ENCODE results near the gene FKBP2. TPM values are rescaled to one million over a fixed set of nuclear protein-coding genes. Genes with fewer than 3 reads are reported as not detected.

The FKBP2 gene
- total and polyA plus RNA-seq, 2 of the 13 experiments (the other 11 are each of a cell fraction or from before 2014, with no cell fraction given): 30.1 to 53.3 TPM

GRCh38 chr11:64284962-64285884 is 44.3 kb downstream of the FKBP2 start, which contains the start of gene GPR137 (continued):
- no peak for TF ChIP-seq ZNF597 (CRISPR knock-in tag; IDR thresholded peaks at IDR 0.05)
- no peak for TF ChIP-seq MYNN (CRISPR knock-in tag; IDR thresholded peaks at IDR 0.05; ENCODE audit: low read depth)
- no peak for TF ChIP-seq KMT2A (CRISPR knock-in tag; IDR thresholded peaks at IDR 0.05)
- no peak for TF ChIP-seq ATF3 (CRISPR knock-in tag; IDR thresholded peaks at IDR 0.05)
- no peak for TF ChIP-seq ZBTB8A (CRISPR knock-in tag; IDR thresholded peaks at IDR 0.05; ENCODE audit: borderline replicate concordance, low read depth)
- TF ChIP-seq ATAD3A (CRISPR knock-in tag; IDR thresholded peaks at IDR 0.05): no peak
- peak; percentile 45 for TF ChIP-seq GABPA (IDR thresholded peaks at IDR 0.05; ENCODE audit: low read depth, low read length)
- peak; percentile 70; the same call in 1 of the 2 replicates for TF ChIP-seq GABPA (CRISPR knock-in tag; IDR thresholded peaks at IDR 0.05; ENCODE audit: low read depth)
- TF ChIP-seq ZBTB14 (CRISPR knock-in tag; IDR thresholded peaks at IDR 0.05): no peak
- TF ChIP-seq NCOA1 (CRISPR knock-in tag; IDR thresholded peaks at IDR 0.05): no peak
- TF ChIP-seq RFX3 (CRISPR knock-in tag; IDR thresholded peaks at IDR 0.05): no peak
- no peak for TF ChIP-seq ZNF768 (CRISPR knock-in tag; IDR thresholded peaks at IDR 0.05)
- no peak; the same call in 1 of the 2 replicates for TF ChIP-seq ZNF710 (CRISPR knock-in tag; IDR thresholded peaks at IDR 0.05; ENCODE audit: borderline replicate concordance)
- TF ChIP-seq ZMAT5 (CRISPR knock-in tag; IDR thresholded peaks at IDR 0.05; ENCODE audit: borderline replicate concordance, low read depth): no peak
- no peak for TF ChIP-seq STAG1 (CRISPR knock-in tag; IDR thresholded peaks at IDR 0.05)
- no peak for TF ChIP-seq CREBL2 (CRISPR knock-in tag; IDR thresholded peaks at IDR 0.05; ENCODE audit: borderline replicate concordance)
- no peak for TF ChIP-seq MED8 (CRISPR knock-in tag; IDR thresholded peaks at IDR 0.05; ENCODE audit: insufficient replicate concordance)
- TF ChIP-seq ZNF160 (CRISPR knock-in tag; IDR thresholded peaks at IDR 0.05): peak; percentile 11; the same call in 1 of the 2 replicates
- no peak for TF ChIP-seq ZBTB1 (CRISPR knock-in tag; IDR thresholded peaks at IDR 0.05; ENCODE audit: borderline replicate concordance)
- no peak for TF ChIP-seq ZBTB10 (CRISPR knock-in tag; IDR thresholded peaks at IDR 0.05; ENCODE audit: borderline replicate concordance)

Data from HepG2 (cell line).